Ecto neural progenitor cell (in vitro differentiated cells): ENCODE data around the gene ZNF334.

Source experiments
- DNase-seq: peaks from one replicate; pipeline ENCODE4 v3.0.0-alpha.2; 2018; ENCODE audit warnings: low spot score

ZNF334 gene

GRCh38 chr20:46512943-46513844 is at the start of gene ZNF334:
Gene ZNF334 (minus strand): TSS chr20:46513559. CDS start chr20:46512102, 1,457 bp downstream.
- peak; percentile 86 for DNase-seq

- DNase-seq = peak; percentile 83
Measured at GRCh38 chr20:46562373-46563169, 49.2 kb upstream of the ZNF334 start.

GRCh38 chr20:46562009-46562372 is 48.6 kb upstream of the ZNF334 start:
- no peak for DNase-seq

- DNase-seq = no peak
Measured at GRCh38 chr20:46559685-46560440, 46.5 kb upstream of the ZNF334 start.

- DNase-seq = no peak
Measured at GRCh38 chr20:46559001-46559400, 45.6 kb upstream of the ZNF334 start.

GRCh38 chr20:46558511-46558959 is 45.2 kb upstream of the ZNF334 start:
- DNase-seq = no peak

- DNase-seq = no peak
Measured at GRCh38 chr20:46557231-46557956, 44.0 kb upstream of the ZNF334 start.

- no peak for DNase-seq
Measured at GRCh38 chr20:46555370-46555956, 42.1 kb upstream of the ZNF334 start.

GRCh38 chr20:46554828-46555227 is 41.5 kb upstream of the ZNF334 start:
- DNase-seq = no peak

- DNase-seq = no peak
Measured at GRCh38 chr20:46553926-46554325, 40.6 kb upstream of the ZNF334 start.

- DNase-seq = no peak
Measured at GRCh38 chr20:46552460-46553420, 39.4 kb upstream of the ZNF334 start.

GRCh38 chr20:46551522-46552381 is 38.4 kb upstream of the ZNF334 start:
- no peak for DNase-seq

- DNase-seq = no peak
Measured at GRCh38 chr20:46550461-46550860, 37.1 kb upstream of the ZNF334 start, which contains the start of gene OCSTAMP. Gene OCSTAMP (minus strand): TSS chr20:46550654. CDS start chr20:46550560, 94 bp downstream.

GRCh38 chr20:46549188-46549972 is 36.0 kb upstream of the ZNF334 start:
- DNase-seq = no peak

- no peak for DNase-seq
Measured at GRCh38 chr20:46548688-46549087, 35.3 kb upstream of the ZNF334 start.

- DNase-seq = no peak
Measured at GRCh38 chr20:46547995-46548394, 34.6 kb upstream of the ZNF334 start.

GRCh38 chr20:46546936-46547335 is 33.6 kb upstream of the ZNF334 start:
- no peak for DNase-seq

GRCh38 chr20:46546298-46546697 is 32.9 kb upstream of the ZNF334 start:
- no peak for DNase-seq
